ENCODE measurements around the gene TSC22D4.
"Not testable (repeated sequence)": the region's sequence is repeated elsewhere in the genome, so short reads cannot be mapped to it uniquely, and the experiment has no call there.

Gene TSC22D4

GRCh38 chr7:100478958-100479660 lies at the start of gene TSC22D4:
Gene TSC22D4 (minus strand): TSS chr7:100479214. CDS start chr7:100478038, 1,176 bp downstream.
- FAIRE-seq = no peak

- FAIRE-seq = not testable (repeated sequence)
These were observed 49.3 kb upstream of the TSC22D4 start for GRCh38 chr7:100528108-100528866.

DNA sequence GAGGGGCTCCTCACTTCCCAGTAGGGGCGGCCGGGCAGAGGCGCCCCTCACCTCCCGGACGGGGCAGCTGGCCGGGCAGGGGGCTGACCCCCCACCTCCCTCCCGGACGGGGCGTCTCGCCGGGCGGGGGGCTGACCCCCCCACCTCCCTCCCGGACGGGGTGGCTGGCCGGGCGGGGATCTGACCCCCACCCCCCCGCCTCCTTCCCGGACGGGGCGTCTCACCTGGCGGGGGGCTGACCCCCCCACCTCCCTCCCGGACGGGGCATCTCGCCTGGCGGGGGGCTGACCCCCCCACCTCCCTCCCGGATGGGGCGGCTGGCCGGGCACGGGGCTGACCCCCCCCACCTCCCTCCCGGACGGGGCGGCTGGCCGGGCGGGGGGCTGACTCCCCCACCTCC lies 44.2 kb upstream of the TSC22D4 start:
- not testable (repeated sequence) for FAIRE-seq

DNA sequence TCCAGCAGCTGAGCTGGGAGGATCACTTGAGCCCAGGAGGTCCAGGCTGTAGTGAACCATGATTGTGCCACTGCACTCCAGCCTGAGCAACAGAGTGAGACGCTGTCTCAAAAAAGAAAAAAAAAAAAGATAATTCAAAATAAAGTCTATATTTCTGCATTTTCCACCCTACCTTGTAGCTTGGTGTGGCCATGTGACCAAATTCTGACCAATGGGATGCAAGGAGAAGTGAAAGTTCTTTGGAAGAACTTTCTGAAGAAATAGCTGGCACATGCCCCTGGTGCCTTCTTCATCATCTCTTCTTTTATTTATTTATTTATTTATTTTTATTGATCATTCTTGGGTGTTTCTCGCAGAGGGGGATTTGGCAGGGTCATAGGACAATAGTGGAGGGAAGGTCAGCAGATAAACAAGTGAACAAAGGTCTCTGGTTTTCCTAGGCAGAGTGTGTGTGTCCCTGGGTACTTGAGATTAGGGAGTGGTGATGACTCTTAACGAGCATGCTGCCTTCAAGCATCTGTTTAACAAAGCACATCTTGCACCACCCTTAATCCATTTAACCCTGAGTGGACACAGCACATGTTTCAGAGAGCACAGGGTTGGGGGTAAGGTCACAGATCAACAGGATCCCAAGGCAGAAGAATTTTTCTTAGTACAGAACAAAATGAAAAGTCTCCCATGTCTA lies 43.0 kb upstream of the TSC22D4 start:
- FAIRE-seq = not testable (repeated sequence)

DNA sequence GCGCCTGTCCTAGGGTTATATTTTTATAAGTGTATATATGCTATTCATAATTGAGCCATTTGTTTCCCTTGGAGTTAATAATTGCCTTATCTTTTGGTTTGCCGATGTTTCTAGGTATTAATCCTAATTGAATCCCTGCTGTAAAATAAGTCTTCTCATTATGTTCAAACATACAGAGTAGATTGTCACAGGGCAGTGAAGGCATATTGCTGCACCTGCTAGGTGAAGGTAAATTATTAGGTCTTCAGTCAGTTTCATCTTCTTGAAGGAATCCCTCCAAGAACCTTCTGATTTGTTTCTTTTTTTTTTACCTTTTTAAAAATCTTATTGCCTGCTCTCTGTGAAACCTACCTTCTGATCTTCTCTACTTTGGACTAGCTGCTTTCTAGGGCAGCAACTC lies 42.1 kb upstream of the TSC22D4 start:
- FAIRE-seq = no peak

DNA sequence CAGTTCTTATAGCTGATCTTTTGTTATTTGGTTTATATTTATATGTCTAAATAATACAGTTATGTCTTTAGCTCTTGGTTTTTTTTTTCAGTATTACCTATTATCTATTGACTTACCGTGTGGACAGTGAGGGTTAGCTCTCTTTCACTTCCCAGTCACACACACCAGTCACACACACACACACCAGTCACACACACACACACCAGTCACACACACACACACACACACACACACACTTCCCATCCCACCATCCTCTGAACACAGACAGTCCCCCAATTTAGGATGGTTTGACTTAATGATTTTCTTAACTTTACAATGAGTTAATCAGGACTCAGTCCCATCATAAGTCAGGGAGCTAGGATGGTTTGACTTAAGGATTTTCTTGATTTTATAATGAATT lies 41.1 kb upstream of the TSC22D4 start:
- FAIRE-seq = no peak

DNA sequence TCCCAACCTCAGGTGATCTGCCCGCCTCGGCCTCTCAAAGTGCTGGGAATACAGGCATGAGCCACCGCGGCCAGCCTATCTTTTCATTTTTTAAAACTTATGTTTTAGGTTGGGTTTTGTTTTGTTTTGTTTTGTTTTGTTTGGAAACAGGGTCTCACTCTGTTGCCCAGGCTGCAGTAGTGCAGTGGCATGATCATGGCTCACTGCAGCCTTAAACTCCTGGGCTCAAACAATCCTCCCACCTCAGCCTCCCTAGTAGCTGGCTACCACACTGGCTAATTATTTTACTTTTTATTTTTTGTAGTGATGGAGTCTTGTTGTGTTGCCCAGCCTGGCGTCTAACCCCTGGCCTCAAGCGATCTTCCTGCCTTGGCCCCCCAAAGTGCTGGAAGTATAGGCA lies 40.6 kb upstream of the TSC22D4 start:
- no peak for FAIRE-seq

DNA sequence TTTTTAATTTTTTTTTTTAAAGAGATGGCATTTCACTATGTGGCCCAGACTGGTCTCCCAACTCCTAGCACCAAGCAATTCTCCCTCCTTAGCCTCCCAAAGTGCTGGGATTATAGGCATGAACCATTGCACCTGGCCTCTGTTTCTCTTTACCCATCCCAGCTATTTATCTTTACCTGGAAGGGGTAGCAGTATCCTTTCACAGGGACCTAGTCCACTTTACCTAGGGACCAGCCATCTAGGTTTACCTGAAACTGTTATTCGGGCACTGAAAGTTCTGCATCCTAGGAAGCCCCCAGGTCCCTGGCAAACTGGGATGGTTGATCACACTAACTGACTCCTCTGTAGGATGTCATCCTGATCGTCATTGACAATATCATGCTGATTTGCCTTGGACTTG lies 38.3 kb upstream of the TSC22D4 start:
- no peak for FAIRE-seq

DNA sequence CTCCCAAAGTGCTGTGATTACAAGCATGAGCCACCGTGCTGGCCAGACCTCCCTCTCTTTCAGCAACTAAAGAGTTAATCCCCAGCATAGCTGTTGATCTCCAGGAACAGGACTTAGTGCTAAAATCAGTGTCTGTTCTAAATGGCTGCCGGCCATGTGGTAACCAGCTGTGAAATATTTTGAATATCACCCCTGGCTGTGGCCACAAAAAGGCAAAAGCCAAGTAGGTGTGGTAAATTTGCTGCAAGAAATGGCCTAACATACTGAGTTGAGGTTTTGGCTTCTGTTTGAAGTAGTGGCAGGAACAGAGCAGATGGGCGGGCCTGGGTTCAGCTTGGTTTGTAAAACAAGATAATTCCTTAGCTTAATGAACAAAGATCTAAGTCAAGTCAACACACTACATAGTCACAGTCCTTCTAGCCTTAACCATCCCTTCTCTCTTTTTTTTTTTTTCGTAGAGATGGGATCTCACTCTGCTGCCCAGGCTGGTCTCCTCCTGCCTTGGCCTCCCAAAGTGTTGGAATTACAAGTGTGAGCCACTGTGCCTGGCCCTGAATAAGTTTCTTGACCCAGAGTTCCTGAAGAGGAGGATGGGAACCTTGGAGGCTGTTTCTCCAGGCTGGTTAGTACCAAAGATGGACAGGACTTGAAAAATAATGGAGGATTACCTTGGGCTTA lies 37.3 kb upstream of the TSC22D4 start:
- FAIRE-seq = peak; percentile 91

DNA sequence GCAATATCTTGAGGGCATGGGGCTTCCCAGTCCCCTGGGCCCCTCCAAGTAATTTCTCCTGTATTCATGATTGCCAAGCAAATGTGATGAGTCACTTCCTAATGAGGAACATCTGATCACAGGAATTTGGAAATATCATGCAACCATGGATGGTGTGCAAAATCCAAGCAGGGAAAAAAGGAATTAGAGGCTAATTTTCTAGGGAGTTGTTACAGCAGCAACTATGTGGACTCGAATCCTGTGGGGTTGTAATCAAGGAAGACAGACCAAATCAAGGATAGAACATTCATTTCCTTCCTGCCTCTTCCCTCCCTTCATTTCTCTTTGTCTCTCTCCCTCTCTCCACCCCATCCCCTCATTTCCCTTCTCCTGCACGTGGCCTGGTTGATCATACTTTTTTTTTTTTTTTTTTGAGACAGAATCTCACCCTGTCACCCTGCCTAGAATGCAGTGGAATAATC lies 36.1 kb upstream of the TSC22D4 start:
- FAIRE-seq = peak; percentile 76

GRCh38 chr7:100513212-100513810 lies 34.3 kb upstream of the TSC22D4 start:
- FAIRE-seq = no peak

DNA sequence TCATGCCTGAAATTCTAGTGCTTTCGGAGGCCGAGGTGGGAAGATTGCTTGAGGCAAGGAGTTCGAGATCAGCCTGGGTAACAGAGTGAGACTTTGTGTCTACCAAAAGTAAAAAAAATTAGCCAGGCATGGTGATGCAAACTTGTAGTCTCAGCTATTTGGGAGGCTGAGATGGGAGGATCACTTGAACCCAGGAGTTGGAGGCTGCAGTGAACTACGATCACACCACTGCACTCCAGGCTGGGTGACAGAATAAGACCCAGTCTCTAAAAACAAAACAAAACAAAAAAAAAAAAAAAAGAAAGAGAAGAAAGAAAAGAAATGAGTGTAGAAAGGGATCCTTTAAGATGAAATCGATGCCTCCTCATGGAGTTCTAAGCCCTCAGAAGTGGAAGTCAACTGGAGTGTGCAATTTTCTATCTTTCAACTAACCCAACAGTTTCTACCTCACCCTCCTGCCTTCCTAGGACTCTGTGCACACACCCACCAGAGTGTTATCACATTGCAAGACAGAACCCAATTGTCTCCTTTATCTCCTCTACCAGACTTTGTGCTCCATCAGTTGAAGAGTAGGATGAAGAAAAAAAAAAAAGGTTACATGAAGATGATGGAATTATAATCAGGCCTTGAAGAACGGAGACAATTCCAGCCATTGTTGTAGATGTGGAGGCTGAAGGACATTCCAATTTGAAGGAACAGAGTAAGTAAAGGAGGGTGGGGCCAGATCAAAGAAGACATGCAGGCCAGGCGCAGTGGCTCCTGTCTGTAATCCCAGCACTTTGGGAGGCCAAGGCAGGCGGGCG lies 31.6 kb upstream of the TSC22D4 start:
- FAIRE-seq = no peak

GRCh38 chr7:100509231-100509630 lies 30.2 kb upstream of the TSC22D4 start:
- FAIRE-seq = no peak

- FAIRE-seq = no peak
These were observed 27.4 kb upstream of the TSC22D4 start for GRCh38 chr7:100506356-100506923.

- no peak for FAIRE-seq
These were observed 26.0 kb upstream of the TSC22D4 start for GRCh38 chr7:100504887-100505611.

- not testable (repeated sequence) for FAIRE-seq
These were observed 25.0 kb upstream of the TSC22D4 start for GRCh38 chr7:100504031-100504430.

DNA sequence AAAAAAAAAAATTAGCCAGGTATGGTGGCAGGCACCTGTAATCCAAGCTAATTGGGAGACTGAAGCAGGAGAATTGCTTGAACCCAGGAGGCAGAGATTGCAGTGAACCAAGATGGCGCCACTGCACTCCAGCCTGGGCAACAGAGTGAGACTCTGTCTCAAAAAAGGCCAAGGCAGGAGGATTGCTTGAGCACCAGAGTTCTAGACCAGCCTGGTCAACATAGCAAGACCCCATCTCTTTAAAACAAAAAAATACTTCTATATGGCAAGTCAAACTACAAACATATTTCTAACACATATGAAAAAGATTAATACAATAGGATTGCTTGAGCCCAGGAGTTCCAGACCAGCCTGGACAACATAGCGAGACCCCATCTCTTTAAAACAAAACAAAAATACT lies 21.7 kb upstream of the TSC22D4 start:
- FAIRE-seq = not testable (repeated sequence)

DNA sequence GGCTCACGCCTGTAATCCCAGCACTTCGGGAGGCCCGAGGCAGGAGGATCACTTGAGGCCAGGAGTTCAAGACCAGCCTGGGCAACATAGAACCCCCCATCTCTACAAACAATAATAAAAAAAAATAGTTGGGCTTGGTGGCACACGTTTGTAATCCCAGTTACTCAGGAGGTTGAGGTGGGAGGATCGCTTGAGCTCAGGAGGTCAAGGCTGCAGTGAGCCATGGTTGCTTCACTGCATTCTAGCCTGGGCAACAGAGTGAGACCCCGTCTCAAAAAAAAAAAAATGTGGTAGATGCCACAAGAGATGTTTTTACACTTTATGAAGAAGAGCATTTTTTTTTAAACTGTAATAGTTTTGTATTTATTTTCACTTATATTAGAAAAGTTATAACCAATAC lies 17.5 kb upstream of the TSC22D4 start:
- FAIRE-seq = no peak

DNA sequence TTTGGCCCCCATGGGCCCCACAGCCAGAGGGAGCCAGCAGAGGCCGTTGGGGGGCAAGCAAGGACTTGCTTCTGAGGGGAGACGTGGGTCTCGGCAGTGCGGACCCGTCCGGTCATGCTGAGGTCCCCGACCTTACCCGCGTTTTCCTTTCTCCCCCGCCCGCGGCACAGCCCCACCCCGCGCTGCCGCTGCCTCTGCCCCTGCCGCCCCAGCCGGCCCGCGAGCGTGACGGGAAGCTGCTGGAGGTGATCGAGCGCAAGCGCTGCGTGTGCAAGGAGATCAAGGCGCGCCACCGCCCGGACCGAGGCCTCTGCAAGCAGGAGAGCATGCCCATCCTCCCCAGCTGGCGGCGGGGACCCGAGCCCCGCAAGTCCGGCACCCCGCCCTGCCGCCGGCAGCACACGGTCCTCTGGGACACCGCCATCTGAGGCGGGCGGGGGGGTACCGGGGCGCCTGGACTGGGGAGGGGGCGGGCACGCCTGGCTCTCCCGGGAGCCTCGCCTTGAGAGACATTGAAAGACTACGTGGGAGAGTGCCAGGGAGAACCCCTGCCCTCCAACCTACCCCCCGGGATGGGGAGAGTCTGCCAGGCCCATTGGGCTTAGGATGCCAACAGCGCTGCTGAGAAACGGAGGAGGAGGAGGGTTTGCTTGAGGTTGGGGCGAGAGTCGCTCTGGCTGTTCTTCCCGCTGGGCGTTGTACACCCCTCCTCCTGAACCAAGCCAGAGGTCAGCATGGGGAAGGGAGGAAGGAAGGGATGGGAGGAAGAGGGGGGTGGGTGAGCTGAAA lies 14.7 kb upstream of the TSC22D4 start:
- FAIRE-seq = no peak
